Caki2 (cell line): ENCODE results near the gene DEGS1. TPM values are rescaled to one million over a fixed set of nuclear protein-coding genes. Genes with fewer than 3 reads are reported as not detected.

ENCODE experiments used
- DNase-seq: peaks from one replicate; pipeline ENCODE4 v3.0.0-alpha.2; 2015; ENCODE audit warnings: low read depth
- in situ Hi-C: cut with HindIII; loops from 2 replicates; pipeline ENCODE4 v1.10.0; 2016; ENCODE audit warnings: low sequenced_read_pairs, low pct_unique_long_range_greater_than_20kb, mixed read lengths
- total RNA-seq: library from RNA; depleted of rRNA; stranded (reverse); fragments of >200 nt; shearing (Covaris generic); gene quantifications from 2 replicates; pipeline ENCODE4 v1.2.3, GENCODE V29; 2014; ENCODE audit warnings: low replicate concordance; rRNA removed

The DEGS1 gene
- total RNA-seq, 1 experiment from 2014 or later, result 107 TPM

GRCh38 chr1:224237119-224237881 is 54.3 kb downstream of the DEGS1 start:
- in situ Hi-C loops, result no loop called here

GRCh38 chr1:224238212-224238611 is 55.2 kb downstream of the DEGS1 start:
- DNase-seq, result no peak
- in situ Hi-C loops, result no loop called here

More at GRCh38 chr1:224237119-224237881, 54.3 kb downstream of the DEGS1 start:
- DNase-seq, result no peak

- DNase-seq, result no peak
- in situ Hi-C loops, result no loop called here
Measured at GRCh38 chr1:224238756-224239155, 55.7 kb downstream of the DEGS1 start.

Other genes with a start within 250 kb of the DEGS1 start
- gene FBXO28, start 69.1 kb upstream of the DEGS1 start, total RNA-seq, result 19.7 and 23.6 TPM in 2 replicates
- 16.7 and 17.5 TPM in 2 replicates for gene NVL, start 146.9 kb downstream of the DEGS1 start, total RNA-seq
- 60.4 and 117 TPM in 2 replicates for gene CNIH4, start 173.6 kb downstream of the DEGS1 start, total RNA-seq